Activated CD4-positive, alpha-beta T cell treated with anti-CD3 and anti-CD28 coated beads, Interleukin-2, amount 50 U/mL, for 48 hours (primary cell): ENCODE measurements around the gene MAST3.

Source experiments
- DNase-seq, 2 experiments: peaks; one replicate each; pipeline ENCODE4 v3.0.0-alpha.2; 2020

Gene MAST3

DNA sequence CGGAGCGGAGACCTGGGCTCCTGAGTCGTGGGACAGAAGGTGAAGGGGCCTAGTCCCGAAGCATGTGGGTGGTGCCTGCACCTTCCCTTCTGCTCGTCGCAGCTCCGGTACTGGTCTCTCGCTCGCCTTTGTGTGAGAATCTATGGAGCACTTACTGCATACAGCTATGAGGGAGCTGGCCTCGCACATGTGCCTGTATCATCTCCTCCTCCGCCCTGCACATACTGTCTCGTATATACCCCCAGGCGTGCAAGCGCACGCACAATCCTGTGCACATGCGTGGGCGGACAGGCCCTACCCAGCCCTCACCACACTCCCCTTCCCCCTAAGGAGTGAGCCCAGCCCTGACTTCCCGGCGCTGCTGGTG lies 64.0 kb downstream of the MAST3 start:
- no peak for DNase-seq

- no peak for DNase-seq
Measured at GRCh38 chr19:18164072-18164471, 66.5 kb downstream of the MAST3 start.

GRCh38 chr19:18165794-18166544 lies 68.4 kb downstream of the MAST3 start:
- no peak for DNase-seq

GRCh38 chr19:18167011-18167410 lies 69.4 kb downstream of the MAST3 start:
- no peak for DNase-seq

DNA sequence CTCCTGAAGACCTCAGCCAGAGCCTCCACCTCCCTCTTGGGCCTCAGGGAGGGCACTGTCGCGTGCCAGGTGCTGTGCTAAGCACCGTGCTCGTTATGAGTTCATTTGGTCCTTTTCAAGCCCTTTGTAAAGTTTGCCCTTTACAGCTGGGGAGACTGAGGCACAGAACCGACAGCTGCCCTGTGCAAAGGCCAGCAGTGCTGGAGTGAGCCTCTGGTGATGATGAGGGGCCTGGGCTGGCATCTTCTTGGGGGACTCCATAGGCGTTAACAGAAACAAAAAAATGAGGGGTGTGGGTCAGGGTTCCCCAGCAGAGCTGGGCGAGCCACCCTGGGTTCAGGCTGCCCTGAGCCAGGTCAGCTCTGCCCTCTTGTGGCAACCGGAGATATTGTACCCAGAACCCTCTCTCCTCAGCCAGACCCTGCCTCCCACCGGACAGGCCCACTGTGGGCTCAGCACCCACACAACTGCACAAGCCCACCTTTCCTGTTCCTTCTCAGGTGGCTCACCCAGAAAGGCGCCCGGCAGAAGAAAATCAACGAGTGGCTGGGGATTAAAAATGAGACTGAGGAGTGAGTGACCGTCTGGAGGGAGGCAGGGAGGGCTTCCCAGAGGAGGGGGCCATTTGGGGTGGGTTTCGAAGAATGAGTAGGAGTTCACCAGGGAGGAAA lies 70.5 kb downstream of the MAST3 start:
- peak; percentile 64 to 73 for DNase-seq

DNA sequence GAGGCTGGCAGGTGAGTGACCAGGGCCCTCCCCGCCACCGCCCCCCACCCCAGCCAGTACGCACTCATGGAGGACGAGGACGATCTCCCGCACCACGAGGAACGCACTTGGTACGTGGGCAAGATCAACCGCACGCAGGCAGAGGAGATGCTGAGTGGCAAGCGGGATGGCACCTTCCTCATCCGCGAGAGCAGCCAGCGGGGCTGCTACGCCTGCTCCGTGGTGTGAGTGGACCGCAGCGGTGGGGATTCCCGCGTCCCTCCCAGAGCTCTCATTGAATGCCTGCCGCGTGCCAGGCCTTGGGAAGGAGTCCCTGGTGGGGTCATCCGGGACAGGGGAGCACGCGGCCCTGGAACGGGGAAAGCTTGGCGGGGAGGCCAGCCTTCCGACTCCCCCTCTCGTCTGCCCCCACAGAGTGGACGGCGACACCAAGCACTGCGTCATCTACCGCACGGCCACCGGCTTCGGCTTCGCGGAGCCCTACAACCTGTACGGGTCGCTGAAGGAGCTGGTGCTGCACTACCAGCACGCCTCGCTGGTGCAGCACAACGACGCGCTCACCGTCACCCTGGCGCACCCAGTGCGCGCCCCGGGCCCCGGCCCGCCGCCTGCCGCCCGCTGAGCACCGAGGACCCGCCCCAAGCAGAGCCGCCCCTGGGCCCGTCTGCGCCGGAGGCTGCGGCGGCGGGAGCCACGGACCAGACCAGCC lies 71.2 kb downstream of the MAST3 start:
- no peak for DNase-seq

DNA sequence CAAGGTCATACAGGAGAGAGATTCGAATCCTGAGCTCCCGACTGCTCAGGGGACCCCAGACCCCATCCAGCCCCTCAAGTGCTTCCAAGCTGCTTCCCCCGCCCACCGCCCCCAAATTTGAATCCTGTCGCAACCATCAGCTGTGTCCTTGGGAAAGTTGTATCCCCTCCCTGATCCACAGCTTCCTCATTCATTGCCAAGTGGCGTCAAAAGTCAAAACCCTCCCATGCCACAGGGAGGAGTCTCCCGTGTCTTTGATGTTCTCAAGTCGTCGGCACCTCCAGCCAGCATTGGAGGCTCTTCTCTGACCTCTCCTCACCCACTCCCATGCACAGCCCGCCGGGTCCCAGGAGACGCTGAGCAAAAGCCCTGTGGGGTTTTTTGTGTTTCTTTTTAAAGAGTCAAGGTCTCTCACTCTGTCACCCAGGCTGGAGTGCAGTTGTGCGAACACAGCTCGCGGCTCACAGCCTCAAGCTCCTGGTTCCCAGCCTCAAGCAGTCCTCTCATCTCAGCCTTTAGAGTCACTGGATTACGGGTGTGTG lies 73.2 kb downstream of the MAST3 start:
- DNase-seq: no peak

- DNase-seq: no peak
Measured at GRCh38 chr19:18171605-18172327, 74.2 kb downstream of the MAST3 start.

DNA sequence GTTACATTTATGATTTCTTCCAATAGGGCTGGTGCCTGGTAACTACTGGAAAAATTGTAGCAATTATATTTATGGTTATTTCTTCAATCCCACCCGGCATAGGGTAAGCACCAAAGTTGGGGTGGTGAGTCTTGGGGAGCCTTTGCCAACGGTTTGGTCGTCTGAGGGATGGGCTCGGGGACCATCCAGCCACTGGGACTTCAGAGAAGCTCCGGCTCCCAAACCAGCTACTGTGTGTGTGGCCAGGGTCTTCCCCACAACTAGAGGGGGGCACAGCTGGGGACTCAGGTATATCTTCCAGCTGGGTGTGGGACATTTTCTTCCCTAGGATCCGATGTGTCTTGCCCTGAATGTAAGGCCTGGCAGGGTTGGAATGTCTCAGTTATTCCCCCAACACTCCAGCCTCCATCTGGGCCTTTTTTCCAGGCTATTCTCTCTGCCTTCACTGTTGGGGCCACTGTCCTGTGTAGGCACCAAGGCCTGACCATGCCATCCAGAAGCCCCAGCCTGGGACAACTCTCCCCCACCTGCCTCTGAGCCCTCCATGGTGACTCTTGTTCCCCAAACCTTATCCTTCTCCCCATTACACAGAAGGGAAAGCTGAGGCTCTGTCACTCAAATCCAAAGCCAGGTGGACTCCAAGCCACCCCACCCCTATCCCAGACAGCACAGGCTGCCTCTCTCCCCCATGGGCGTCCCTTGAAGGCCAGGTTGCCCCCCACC lies 74.9 kb downstream of the MAST3 start:
- no peak for DNase-seq

DNA sequence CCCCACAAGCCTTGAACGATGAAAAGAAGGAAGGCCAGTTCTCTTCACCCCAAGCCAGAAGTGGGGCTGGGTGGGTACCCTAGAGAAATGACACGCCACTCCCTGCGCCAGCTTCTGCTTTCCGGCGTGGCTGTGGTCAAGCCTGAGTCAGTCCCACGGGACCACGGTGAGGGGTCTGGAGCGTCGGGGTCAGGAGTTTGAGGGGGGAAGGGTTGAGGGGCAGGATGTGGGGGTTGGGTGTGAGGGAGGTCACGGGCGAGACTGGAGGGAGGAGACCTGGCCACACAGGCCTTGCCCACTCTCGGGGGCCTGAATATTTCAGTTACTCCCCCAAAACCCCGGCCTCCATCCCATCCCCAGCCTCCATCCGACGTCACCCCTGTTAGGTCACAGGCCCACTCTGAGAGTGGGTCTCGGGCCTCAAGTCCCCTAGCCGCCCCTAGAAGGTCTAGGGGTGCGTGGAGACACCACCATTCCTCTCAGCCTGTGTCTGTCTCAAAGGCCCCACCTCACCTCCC lies 75.5 kb downstream of the MAST3 start:
- DNase-seq: no peak

GRCh38 chr19:18173572-18174288 lies 76.2 kb downstream of the MAST3 start, which contains the start of gene IFI30:
TSS of gene IFI30 (plus strand) at chr19:18173813. CDS start at chr19:18173842, 29 bp downstream.
- DNase-seq: peak; percentile 71 to 79

DNA sequence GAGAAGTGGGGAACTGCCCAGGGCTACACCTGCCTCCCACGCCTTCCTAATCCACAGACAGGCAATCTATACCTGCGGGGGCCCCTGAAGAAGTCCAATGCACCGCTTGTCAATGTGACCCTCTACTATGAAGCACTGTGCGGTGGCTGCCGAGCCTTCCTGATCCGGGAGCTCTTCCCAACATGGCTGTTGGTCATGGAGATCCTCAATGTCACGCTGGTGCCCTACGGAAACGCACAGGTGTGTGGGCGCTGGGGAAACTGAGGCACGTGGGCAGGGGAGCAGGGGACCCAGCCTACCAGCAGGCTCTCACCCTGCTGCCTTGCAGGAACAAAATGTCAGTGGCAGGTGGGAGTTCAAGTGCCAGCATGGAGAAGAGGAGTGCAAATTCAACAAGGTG lies 77.4 kb downstream of the MAST3 start:
- DNase-seq: no peak

- DNase-seq: no peak
Measured at GRCh38 chr19:18176367-18177310, 79.1 kb downstream of the MAST3 start.

- DNase-seq: no peak
Measured at GRCh38 chr19:18179957-18180356, 82.4 kb downstream of the MAST3 start.

- no peak for DNase-seq
Measured at GRCh38 chr19:18183529-18183928, 86.0 kb downstream of the MAST3 start.

- DNase-seq: no peak
Measured at GRCh38 chr19:18185538-18185937, 88.0 kb downstream of the MAST3 start.

- no peak for DNase-seq
Measured at GRCh38 chr19:18190278-18190677, 92.7 kb downstream of the MAST3 start.

DNA sequence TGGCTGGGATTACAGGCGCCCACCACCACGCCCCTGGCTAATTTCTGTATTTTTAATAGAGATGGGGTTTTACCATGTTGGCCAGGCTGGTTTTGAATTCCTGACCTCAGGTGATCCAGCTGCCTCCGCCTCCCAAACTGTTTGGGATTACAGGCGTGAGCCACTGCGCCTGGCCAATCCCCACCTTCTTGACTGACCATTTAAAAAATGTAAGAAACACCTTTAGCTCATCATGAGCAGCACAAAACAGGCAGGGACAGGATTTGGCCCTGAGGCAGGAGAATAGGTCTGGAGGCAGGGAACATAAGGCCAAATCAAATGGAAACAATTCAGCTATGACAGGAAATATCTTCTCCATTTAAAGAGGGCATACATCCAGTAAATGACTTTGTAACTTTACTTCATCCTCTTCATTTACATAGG lies 94.1 kb downstream of the MAST3 start:
- no peak for DNase-seq

GRCh38 chr19:18192673-18193387 lies 95.3 kb downstream of the MAST3 start, which contains the start of gene MPV17L2:
TSS of gene MPV17L2 (plus strand) at chr19:18193218. CDS start at chr19:18193282, 64 bp downstream.
- DNase-seq: peak; percentile 98 to 99
